Measurements from ENCODE around the gene SZT2.
"Not testable (repeated sequence)": the region's sequence is repeated elsewhere in the genome, so short reads cannot be mapped to it uniquely, and the experiment has no call there.

The SZT2 gene

GRCh38 chr1:43473463-43473862, 83.8 kb downstream of the SZT2 start:
- no peak overlapping the region for H3K27ac ChIP-seq
- TF ChIP-seq CTCF (conservative IDR thresholded peaks at IDR 0.05): no peak

- H3K27ac ChIP-seq: not testable (repeated sequence)
Observed at GRCh38 chr1:43475611-43476401, 86.1 kb downstream of the SZT2 start.

GRCh38 chr1:43477716-43478115, 88.0 kb downstream of the SZT2 start:
- no peak overlapping the region for H3K27ac ChIP-seq
- TF ChIP-seq CTCF (conservative IDR thresholded peaks at IDR 0.05): no peak

GRCh38 chr1:43479414-43479813, 89.7 kb downstream of the SZT2 start:
- no peak for TF ChIP-seq CTCF (conservative IDR thresholded peaks at IDR 0.05)
- H3K27ac ChIP-seq: no peak overlapping the region

GRCh38 chr1:43481491-43481890, 91.8 kb downstream of the SZT2 start:
- no peak overlapping the region for H3K27ac ChIP-seq
- no peak for TF ChIP-seq CTCF (conservative IDR thresholded peaks at IDR 0.05)

- H3K27ac ChIP-seq: no peak overlapping the region
- TF ChIP-seq CTCF (conservative IDR thresholded peaks at IDR 0.05): no peak
Observed at GRCh38 chr1:43482215-43482614, 92.5 kb downstream of the SZT2 start.

- TF ChIP-seq CTCF (conservative IDR thresholded peaks at IDR 0.05): no peak
- H3K27ac ChIP-seq: no peak overlapping the region
Observed at GRCh38 chr1:43484367-43484766, 94.7 kb downstream of the SZT2 start.

GRCh38 chr1:43488165-43488564, 98.5 kb downstream of the SZT2 start:
- TF ChIP-seq CTCF (conservative IDR thresholded peaks at IDR 0.05): no peak

More at GRCh38 chr1:43488165-43488564, 98.5 kb downstream of the SZT2 start:
- no peak overlapping the region for H3K27ac ChIP-seq

All from VCaP (cell line).